Activated naive CD4-positive, alpha-beta T cell treated with anti-CD3 and anti-CD28 coated beads, Interleukin-2, amount 50 U/mL, for 24 hours (primary cell): Measurements from ENCODE around the gene KAT5.
"Not testable (repeated sequence)": the region's sequence is repeated elsewhere in the genome, so short reads cannot be mapped to it uniquely, and the experiment has no call there.

ENCODE experiments used
- H3K27ac Mint-ChIP-seq: one replicate; pipeline ENCODE4 v1.8.0; 2021; ENCODE audit warnings: mild to moderate bottlenecking, mixed read lengths
- H3K27me3 Mint-ChIP-seq: one replicate; pipeline ENCODE4 v1.8.0; 2021; ENCODE audit warnings: mixed read lengths
- H3K36me3 Mint-ChIP-seq: one replicate; pipeline ENCODE4 v1.8.0; 2021; ENCODE audit warnings: mixed read lengths
- H3K4me1 Mint-ChIP-seq: one replicate; pipeline ENCODE4 v1.8.0; 2021; ENCODE audit warnings: mixed read lengths
- H3K4me3 Mint-ChIP-seq: one replicate; pipeline ENCODE4 v1.8.0; 2021; ENCODE audit warnings: mild to moderate bottlenecking, mixed read lengths
- H3K9me3 Mint-ChIP-seq: one replicate; pipeline ENCODE4 v1.8.0; 2021; ENCODE audit warnings: mixed read lengths

Gene KAT5

GRCh38 chr11:65764434-65764833 is 52.4 kb downstream of the KAT5 start:
- H3K27me3 Mint-ChIP-seq: peaks cover under 1% of the 10 kb centered on the region
- H3K27ac Mint-ChIP-seq: no peak overlapping the region
- H3K4me3 Mint-ChIP-seq: no peak overlapping the region
- H3K4me1 Mint-ChIP-seq: peaks cover under 1% of the 10 kb centered on the region
- no peaks in the 10 kb centered on the region for H3K9me3 Mint-ChIP-seq
- H3K36me3 Mint-ChIP-seq: no peaks in the 10 kb centered on the region

GRCh38 chr11:65766535-65766934 is 54.5 kb downstream of the KAT5 start:
- Mint-ChIP-seq H3K27ac (no peak overlapping the region), H3K27me3 (no peaks in the 10 kb centered on the region), H3K4me3 (no peak overlapping the region), H3K9me3 (no peaks in the 10 kb centered on the region), H3K36me3 (no peaks in the 10 kb centered on the region), H3K4me1 (peaks cover 5% of the 10 kb centered on the region)

- H3K27me3 Mint-ChIP-seq: no peaks in the 10 kb centered on the region
- H3K36me3 Mint-ChIP-seq: no peaks in the 10 kb centered on the region
- no peak overlapping the region for H3K4me3 Mint-ChIP-seq
- no peaks in the 10 kb centered on the region for H3K9me3 Mint-ChIP-seq
- H3K4me1 Mint-ChIP-seq: peaks cover 5% of the 10 kb centered on the region
- no peak overlapping the region for H3K27ac Mint-ChIP-seq
Measured at GRCh38 chr11:65767406-65767805, 55.4 kb downstream of the KAT5 start.

- H3K36me3 Mint-ChIP-seq, H3K27ac Mint-ChIP-seq, H3K27me3 Mint-ChIP-seq, H3K4me1 Mint-ChIP-seq, H3K4me3 Mint-ChIP-seq, H3K9me3 Mint-ChIP-seq: not testable (repeated sequence)
Measured at GRCh38 chr11:65767806-65768205, 55.8 kb downstream of the KAT5 start.
